ENCODE measurements around the gene DENND5B. TPM values are rescaled to one million over a fixed set of nuclear protein-coding genes. Genes with fewer than 3 reads are reported as not detected.
A peak's percentile ranks its signal among the peaks of the same experiment; 100 is the strongest.
"Not testable (repeated sequence)": the region's sequence is repeated elsewhere in the genome, so short reads cannot be mapped to it uniquely, and the experiment has no call there.

DENND5B gene
- total RNA-seq, 1 donor: 9.4 TPM

DNA sequence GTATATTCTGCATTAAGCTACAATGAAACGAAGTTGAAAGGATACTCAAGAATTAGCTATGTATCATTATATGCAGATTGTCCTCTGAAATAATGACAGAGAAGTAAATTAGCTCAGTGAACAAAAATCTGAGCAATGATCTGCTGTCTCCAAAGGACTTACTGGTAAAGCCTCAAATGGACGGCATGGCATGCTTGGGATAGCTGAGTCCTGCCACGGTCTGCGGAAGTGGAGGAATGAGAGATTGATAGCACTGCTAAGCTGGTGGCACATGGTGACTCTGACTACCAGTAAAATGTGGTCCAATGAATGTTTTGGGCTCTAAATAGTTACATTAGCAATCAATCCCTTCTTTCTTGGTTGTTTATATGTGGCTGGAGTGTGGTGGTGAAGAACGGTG is 3.7 kb upstream of the DENND5B start:
- no peak for DNase-seq (ENCODE audit: low read depth in 2 of 3, low spot score in 2 of 3)

DNA sequence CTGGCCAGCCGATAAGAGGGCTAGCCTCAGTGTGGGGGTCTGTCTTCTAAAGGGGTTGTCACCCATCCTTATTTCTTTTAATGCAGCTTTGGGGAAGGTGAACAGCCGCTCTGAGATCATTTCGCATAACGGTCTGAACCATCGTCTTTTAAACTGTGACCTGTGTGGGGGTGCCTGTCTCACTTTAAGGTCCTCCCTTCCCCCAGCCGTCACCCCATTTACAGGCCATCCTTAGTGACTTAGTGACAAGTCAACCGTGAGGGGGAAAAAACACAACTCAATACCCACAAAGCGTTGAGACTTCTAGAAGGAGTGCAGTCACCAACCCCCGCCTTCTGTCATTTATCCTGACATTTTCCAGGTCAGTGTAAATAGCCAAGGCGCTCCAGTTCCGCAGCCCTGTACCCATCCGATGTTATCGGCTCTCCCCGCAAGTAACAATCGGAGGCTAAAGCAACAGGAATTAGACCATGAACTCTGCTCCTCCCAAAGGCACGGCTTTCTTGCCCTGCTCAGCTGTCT is 505 bp upstream of the DENND5B start:
- peak in 2 of 3 donors; percentile 46 to 63 for DNase-seq (ENCODE audit: low read depth in 2 of 3, low spot score in 2 of 3)

DNA sequence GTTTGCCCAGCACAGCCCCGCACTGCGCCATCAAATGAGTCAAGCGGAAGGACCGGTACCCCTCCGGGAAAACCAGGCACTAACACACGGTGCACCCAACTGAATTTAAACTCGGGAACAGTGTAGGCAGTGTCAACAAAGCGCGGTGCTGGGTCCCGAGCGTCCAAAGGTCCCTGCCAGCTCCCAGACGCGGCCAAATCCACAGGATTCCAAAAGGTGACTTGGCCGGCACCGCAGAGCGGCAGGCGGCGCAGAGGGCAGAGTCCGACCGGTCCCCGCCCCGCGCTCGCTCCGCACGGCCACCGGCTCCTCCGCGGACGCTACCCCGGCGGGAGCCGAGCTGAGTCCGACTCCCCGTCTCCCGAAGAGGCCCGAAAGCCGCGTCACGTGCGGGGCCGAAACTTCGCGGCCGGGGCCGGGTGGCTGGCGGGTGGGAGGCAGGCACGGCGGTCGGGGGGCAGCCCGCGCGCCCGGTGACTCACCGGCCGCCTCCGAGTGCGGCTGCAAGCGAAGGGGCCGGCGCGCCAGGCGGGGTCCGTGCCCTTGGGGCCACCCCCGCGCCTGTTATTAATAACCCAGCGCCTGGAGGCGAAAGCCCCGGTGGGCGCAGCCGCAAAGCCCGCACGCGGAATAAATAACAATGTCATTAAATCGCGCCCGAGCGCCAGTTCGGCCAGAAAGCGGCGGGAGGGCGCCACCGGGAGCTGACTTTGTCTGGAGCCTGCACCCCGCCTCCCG is 863 bp downstream of the DENND5B start:
- DNase-seq (ENCODE audit: low read depth in 2 of 3, low spot score in 2 of 3): peak in 2 of 3 donors; percentile 75 to 80

DNA sequence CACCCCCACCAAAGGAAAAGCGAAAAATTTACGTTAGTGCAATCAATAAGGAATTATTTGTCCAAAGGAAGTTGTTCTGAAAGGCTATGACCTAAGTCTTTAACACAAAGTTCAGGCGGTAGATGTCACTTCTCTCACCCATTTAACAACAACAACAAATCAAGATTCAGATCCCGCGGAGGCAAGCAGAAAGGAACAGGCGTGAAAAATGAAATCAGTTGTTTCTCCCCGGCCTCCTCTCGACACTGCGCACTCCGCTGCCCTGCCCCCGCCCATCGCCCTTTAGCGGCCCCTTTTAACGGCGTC is 1.4 kb downstream of the DENND5B start:
- peak in 1 of 3 donors; percentile 83 for DNase-seq (ENCODE audit: low read depth in 2 of 3, low spot score in 2 of 3)

DNA sequence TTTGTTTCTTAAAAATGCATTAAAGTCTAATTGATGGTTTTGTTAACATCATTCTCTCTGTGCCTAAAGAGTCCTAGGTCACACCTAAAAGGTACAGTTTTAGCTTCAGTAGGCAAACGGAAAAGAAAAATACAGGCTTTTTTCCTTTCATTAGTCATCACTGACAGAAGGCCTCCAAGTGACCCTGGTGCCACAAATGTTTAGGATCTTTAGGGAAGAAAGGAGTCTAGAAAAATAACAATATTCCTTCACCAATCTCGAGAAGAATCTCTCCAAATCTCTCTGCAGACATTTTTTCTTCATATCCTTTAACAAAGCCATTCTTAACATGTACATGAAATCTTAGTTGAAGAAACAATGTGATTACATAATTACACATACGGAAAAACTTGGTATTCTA is 2.0 kb downstream of the DENND5B start:
- no peak for DNase-seq (ENCODE audit: low read depth in 2 of 3, low spot score in 2 of 3)

DNA sequence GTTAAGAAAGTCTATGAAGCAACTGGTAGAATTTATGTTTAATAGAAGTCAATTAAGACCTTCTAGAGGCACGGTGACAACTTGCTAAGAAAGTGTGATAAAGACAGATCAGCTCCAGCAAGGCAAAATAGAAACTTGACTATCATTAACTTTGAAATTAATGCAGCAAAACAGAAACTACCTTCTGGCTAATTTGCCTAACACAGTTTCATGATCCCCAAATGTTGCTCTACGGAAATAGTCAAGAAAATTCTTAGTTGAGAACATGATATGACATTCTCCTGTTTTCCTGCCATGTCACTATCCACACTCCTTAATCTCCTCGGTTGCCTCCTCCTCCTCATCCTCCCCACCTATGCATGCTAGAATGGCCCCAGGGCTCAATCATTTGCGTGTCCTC is 4.2 kb downstream of the DENND5B start:
- DNase-seq (ENCODE audit: low read depth in 2 of 3, low spot score in 2 of 3): no peak

DNA sequence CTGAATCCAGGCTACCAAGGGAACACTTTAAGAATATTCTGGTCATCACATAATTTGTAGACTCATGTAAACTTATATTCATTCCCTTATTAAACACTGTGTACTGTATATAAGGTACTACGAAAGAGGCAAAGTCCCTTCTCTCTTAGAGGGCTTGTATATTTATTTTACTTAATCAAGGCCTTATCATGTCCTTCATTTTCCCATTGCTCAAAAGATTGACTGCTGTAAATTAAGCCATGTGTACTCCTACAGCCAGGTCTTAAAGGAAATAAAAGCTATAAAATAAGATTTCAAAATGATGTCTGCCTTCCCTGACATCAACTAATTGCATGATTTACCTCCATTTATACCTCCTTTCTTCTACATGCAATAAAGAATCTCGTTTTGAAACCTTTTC is 5.0 kb downstream of the DENND5B start:
- no peak for DNase-seq (ENCODE audit: low read depth in 2 of 3, low spot score in 2 of 3)

DNA sequence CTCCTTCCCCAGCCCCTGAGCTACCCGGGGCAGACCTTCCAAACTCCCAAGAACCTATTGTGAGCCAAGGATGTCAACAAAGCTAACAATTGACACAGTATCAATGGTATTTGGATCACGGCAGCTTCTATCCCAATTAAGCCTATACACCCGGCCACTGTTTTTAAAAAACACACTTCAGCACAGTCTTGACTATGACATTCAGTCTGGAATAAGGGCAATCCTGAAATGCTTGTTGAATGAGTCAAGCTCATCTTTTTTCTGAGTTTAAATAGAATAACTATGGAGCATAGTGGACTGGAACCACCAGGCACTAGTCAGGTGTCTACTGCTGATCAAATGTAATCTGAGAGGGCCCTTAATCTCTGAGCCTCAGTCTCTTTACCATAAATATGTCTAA is 5.7 kb downstream of the DENND5B start:
- no peak for DNase-seq (ENCODE audit: low read depth in 2 of 3, low spot score in 2 of 3)

DNA sequence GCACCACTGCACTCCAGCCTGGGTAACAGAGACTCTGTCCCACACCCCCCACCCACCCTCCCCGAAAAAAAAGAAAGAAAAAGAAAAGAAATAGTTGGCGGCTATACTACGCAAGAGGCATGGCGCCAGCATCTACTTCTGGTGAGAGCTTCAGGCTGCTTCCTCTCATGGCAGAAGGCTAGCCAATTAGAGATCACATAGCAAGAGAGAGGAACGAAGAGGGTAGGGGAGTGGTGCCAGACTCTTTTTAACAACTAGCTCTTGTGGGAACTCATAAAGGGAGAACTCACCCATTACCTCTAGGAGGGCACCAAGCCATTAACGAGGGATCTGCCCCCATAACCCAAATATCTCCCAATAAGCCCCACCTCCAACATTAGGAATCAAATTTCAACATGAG is 6.2 kb downstream of the DENND5B start:
- DNase-seq (ENCODE audit: low read depth in 2 of 3, low spot score in 2 of 3): no peak

DNA sequence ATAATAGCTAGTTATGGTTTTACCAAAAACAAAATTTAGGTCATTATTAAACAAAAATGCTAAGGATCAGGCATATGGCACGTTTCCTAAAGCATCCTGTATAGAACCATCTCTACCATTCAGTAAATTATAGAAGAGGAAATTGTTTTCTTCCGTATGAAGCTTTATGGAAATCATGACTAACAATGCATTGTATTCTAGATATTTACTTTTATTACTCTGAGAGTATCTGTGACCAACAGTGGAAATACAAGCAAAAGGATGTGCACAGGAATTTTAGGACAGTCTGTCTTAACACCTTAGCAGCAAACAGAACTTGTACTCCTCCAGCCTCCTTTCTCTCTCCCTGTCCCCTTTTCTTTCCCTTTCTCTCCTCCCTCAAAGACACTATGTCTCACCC is 7.1 kb downstream of the DENND5B start:
- no peak for DNase-seq (ENCODE audit: low read depth in 2 of 3, low spot score in 2 of 3)

DNA sequence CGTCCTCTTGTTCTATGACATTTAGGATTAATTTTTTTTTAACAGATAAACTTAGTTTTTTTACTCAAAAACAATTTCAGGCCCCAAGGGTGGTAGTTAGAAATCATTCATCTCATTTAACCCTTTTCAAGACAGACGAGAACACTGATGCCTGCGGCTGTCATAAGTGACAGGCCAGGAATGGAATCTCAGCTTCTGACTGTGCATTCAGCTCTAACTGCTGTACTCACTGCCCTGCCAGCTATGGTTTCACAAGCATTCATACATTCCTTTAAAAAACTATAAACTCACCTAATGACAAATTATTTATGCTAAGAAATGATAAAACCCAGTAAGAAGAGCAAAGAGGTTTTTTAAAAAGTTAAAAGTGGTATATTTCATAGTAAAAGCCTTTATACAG is 8.8 kb downstream of the DENND5B start:
- DNase-seq (ENCODE audit: low read depth in 2 of 3, low spot score in 2 of 3): no peak

DNA sequence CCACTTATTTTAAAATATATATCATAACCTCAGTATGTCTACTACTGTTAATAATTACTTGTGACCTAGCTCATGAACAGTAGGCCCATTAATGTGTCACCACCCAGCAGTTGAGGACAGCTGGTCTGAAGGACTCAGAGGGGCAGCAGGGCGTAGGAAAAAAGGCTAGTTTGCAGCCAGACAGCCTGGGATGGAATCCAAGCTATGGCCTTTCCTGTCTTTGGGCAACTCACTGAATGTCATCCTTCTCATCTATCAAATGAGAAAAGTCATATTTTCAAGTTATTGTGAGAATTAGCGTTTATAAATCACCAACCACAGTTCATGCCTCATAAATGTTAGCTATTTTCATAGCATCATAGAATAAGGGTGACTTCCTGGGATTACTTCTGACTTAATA is 12.3 kb downstream of the DENND5B start:
- no peak for DNase-seq (ENCODE audit: low read depth in 2 of 3, low spot score in 2 of 3)

DNA sequence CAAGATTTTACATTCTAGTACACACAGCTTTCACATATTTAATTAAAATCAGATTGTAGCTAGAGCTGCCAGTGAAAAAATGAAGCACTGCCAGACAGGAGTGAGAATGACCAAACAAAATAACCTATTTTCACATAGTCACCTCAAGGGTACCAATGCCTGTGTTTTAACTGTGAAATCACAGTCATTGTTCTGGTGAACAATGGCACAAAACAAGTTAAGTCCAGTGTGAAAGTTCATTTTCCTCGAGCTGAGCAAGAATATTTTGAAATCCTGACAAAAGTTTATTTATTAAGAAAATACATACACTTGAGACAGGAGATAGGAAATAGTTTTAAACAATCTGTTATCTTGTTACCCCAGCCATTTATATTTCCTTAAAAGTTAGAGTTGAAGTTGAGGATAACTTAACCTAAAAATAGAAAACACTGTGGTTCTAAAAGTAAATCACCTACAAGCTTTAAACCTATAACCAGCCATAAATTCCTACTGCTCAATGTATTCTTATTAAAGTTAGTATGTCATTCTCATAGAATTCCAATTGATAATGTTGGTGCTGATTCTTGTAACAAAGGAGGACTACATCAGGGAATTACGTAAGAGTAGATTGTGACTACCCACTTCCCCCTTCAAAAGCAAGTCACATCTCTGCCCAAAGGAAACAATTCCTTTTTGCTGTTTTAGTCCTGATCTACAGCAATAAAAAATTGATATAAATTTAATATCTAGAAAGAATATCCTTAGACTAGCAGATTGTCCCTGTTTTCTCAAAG is 15.9 kb downstream of the DENND5B start:
- peak in 1 of 3 donors; percentile 51 for DNase-seq (ENCODE audit: low read depth in 2 of 3, low spot score in 2 of 3)

DNA sequence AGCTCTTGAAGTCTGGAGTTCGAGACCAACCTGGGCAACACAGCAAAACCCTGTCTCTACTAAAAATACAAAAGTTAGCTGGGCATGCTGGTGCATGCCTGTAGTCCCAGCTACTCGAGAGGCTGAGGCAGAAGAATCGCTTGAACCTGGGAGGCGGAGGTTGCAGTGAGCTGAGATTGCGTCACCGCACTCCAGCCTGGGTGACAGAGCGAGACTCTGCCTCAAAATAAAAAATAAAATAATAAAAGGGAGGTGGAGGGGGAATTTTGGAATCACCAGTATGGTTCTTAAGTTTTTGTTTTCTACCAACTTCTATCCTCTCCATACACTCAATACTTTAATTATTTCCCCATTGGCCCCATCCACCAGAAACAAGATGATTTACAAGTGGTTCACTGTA is 16.6 kb downstream of the DENND5B start:
- not testable (repeated sequence) for DNase-seq (ENCODE audit: low read depth in 2 of 3, low spot score in 2 of 3)

DNA sequence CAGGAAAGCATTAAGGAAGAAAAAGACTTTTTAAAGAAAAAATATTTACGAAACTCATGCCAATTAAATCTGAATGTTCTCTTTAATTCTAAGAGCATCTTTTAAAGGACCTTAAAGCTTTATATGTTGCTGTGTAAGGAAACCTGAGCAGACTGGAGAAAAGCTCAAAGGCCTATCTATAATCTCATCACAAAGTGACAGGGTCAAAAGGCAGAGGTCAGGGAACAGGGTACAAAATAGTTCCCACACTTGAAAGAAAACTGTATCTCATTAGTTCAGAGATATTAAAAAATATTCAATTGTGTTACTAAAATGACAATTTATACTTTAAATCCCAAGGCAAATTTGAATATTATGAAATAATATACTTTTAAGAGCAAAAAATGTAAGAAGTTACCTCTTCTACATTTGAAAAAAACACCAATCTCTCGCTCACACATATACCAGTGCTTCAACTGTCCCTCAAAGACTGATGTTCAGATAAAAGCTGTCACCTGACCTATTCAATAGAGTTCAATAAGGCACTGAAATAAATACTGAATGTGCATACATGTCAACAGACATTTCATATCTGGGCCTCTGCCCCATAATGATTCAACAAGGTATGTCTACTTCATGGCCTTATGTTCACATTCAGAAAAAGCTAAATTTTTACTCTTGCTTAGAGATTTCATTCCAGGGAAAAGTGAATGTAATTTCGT is 17.9 kb downstream of the DENND5B start:
- no peak for DNase-seq (ENCODE audit: low read depth in 2 of 3, low spot score in 2 of 3)

DNA sequence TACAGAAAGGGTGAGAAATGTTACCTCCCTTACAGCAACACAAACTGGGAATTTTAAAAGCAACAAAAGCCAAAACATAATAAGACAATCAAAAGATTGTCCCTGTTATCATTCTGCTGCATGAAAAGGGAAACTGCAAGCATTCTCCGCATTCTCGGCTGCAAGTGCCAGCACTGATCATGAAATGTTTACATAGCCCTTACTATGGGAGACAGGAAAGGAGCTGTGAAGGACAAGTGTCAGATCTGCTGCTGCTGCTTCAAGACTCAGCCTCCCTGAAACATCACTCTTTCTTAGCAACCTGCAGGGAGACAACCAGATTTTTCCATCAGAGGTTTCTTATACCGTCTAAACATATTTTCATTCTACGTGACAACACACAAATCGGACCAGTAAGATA is 20.1 kb downstream of the DENND5B start:
- DNase-seq (ENCODE audit: low read depth in 2 of 3, low spot score in 2 of 3): no peak

DNA sequence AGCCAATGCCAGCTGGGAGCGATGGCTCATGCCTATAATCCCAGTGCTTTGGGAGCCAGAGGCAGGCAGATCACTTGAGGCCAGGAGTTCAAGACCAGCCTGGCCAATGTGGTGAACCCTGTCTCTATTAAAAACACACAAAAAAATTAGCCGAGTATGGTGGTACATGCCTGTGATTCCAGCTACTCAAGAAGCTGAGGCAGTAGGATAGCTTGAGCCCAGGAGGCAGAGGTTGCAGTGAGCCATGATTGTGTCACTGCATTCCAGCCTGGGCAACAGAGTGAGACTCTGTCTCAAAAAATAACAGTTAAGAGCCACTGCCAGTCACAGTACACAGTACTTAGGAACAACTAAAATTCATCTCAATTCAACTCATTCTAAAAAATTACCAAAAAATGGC is 21.4 kb downstream of the DENND5B start:
- DNase-seq (ENCODE audit: low read depth in 2 of 3, low spot score in 2 of 3): not testable (repeated sequence)

DNA sequence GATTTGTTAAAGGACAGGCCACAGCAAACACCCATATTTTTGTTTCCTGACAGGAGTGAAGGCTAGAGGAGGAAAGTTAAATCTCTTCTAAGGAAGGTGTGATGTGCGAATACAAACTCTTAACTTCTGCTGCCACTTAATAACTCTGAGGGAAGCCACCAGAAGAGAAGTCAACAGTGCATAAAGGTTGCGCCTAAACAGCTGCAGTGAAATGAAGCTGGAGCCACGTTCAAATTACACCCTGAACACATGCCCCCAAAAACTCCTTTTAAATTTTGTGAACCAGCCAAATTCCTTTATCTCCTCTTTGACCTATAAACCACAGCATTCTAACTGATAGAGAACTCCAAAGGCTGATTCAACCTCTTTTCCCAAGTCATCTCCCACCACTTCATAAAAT is 22.4 kb downstream of the DENND5B start:
- no peak for DNase-seq (ENCODE audit: low read depth in 2 of 3, low spot score in 2 of 3)

DNA sequence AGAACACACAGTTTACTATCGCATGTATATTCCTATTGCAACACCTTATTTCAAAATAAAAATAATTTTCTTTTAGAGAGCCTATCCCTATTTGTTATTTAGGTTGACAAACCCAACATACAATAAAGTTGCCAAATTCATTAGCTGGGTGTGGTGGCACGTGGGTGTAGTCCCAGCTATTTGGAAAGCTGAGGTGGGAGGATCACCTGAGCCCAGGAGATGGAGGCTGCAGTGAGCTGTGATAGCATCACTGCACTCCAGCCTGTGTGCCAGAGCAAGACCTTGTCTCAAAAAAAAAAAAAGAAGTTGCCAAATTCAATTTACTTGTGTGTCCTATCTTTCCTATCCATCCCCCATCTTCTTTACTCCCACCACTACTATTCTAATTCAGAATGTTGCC is 23.9 kb downstream of the DENND5B start:
- no peak for DNase-seq (ENCODE audit: low read depth in 2 of 3, low spot score in 2 of 3)

DNA sequence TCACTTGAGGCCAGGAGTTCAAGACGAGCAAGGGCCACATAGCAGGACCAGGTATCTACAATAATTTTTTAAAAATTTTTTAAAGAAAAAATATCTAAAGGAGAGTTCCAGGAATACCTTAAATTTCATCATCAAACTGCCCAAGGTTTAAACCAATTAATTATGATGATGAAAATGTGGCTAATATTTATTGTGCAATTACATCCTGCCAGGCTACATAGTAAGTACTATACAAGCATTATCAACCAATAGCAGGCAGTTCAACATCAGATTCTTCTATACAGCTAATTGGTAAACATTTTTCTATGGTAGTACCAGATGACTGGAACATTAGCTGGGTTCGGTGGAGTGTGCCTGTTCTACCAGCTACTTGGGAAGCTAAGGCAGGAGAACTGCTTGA is 24.4 kb downstream of the DENND5B start:
- DNase-seq (ENCODE audit: low read depth in 2 of 3, low spot score in 2 of 3): no peak

DNA sequence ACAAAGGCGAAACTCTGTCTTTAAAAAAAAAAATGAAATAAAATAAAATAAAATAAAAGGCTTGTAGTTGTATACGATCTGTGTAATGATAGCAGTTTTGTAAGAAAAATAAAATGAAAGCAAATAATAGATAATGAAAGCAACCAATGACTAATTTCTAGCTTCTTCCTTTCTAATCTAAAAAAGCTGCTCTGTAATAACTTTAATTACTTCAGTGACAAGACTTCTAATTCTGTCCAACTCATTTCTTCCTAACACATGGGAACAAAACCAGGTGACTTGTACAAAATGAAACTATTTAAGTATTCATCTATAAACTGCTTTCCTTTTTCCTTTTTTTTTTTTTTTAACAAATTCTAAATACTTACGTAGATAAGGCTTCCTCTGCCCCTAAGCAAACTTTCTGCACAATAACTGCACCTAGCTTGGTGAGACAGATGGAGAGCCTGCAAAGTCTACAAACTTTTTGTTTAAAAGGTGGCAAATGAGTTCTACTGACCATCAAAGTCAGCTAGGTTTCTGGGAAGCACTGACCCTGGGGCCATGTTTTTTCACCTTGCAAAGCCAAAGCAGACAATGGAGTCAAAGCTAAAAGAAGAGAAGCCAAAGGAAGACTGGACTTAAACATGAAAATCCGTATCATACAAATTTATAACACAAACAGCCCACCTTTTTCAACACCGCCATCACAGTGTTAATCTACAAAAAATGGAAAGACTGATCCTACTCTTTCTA is 28.2 kb downstream of the DENND5B start:
- no peak for DNase-seq (ENCODE audit: low read depth in 2 of 3, low spot score in 2 of 3)

All from hematopoietic multipotent progenitor cell (in vitro differentiated cells).